Measurements from ENCODE around the gene R3HDM1.

Gene R3HDM1

DNA sequence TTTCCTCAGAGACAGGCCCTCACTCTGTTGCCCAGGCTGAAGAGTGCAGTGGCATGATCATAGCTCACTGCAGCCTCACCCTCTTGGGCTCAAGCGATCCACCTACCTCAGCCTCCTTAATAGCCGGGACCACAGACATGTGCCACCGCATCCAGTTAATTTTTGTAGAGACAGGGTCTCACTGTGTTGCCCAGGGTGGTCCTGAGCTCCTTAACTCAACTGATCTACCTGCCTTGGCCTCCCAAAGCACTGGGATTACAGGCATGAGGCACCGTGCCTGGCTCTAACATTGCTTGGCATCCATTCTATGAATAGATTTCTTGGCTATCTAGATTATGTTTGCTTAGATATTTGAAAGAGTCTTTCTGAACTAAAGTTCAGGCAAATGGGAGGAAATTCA lies 21.6 kb downstream of the R3HDM1 start:
- Mint-ChIP-seq H3K9me3 (peaks cover 6% of the 10 kb centered on the region), H3K4me1 (peaks cover 5% of the 10 kb centered on the region), H3K36me3 (ENCODE audit: low read depth) (peaks cover 29% of the 10 kb centered on the region), H3K4me3 (no peak overlapping the region), H3K27ac (no peak overlapping the region), H3K27me3 (ENCODE audit: low read depth) (no peaks in the 10 kb centered on the region)
- TF ChIP-seq, protein P1, sequence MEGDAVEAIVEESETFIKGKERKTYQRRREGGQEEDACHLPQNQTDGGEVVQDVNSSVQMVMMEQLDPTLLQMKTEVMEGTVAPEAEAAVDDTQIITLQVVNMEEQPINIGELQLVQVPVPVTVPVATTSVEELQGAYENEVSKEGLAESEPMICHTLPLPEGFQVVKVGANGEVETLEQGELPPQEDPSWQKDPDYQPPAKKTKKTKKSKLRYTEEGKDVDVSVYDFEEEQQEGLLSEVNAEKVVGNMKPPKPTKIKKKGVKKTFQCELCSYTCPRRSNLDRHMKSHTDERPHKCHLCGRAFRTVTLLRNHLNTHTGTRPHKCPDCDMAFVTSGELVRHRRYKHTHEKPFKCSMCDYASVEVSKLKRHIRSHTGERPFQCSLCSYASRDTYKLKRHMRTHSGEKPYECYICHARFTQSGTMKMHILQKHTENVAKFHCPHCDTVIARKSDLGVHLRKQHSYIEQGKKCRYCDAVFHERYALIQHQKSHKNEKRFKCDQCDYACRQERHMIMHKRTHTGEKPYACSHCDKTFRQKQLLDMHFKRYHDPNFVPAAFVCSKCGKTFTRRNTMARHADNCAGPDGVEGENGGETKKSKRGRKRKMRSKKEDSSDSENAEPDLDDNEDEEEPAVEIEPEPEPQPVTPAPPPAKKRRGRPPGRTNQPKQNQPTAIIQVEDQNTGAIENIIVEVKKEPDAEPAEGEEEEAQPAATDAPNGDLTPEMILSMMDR (IDR thresholded peaks at IDR 0.05; ENCODE audit: unreplicated experiment in 3 of 3): no peak

DNA sequence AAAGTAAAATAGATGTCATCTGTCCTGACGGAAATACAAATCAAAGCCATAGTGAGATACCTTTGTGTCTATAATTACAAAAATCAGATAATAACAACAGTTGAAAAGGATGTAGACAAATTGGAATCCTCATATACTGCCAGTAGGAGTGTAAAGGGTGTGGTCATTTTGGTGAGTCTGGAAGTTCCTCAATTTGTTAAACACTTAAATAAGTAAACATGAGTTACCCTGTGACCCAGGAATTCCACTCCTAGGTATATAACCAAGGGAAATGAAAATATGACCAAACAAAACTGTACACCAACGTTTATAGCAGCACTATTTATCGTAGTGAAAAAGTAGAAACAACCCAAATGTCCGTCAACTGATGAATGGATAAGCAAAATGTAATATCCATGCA lies 24.0 kb downstream of the R3HDM1 start:
- no peak overlapping the region for H3K4me3 Mint-ChIP-seq
- H3K27ac Mint-ChIP-seq: no peak overlapping the region
- peaks cover 6% of the 10 kb centered on the region for H3K9me3 Mint-ChIP-seq
- H3K4me1 Mint-ChIP-seq: peaks cover 5% of the 10 kb centered on the region
- H3K36me3 Mint-ChIP-seq (ENCODE audit: low read depth): peaks cover 29% of the 10 kb centered on the region
- H3K27me3 Mint-ChIP-seq (ENCODE audit: low read depth): no peaks in the 10 kb centered on the region
- TF ChIP-seq, protein P1 (IDR thresholded peaks at IDR 0.05; ENCODE audit: unreplicated experiment in 3 of 3): no peak

DNA sequence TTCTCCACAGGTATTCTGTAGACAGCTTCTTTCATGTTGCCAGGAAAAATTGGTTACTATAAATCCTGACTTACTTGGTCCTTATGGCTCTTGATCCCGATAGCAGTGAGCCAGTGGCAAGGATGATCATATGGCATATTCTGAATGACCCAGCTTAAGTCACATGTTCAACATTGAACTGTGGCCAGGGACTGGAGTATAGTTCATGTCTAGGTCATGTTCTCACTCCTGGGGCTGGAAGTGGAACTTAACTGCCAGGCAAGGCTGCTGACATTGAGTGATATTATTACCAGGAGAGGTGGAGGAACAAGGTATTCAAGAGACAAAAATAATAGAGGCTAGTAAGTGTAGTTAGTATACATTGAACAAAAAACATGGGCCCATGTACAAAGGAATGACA lies 26.2 kb downstream of the R3HDM1 start:
- H3K4me1 Mint-ChIP-seq: peaks cover 5% of the 10 kb centered on the region

DNA sequence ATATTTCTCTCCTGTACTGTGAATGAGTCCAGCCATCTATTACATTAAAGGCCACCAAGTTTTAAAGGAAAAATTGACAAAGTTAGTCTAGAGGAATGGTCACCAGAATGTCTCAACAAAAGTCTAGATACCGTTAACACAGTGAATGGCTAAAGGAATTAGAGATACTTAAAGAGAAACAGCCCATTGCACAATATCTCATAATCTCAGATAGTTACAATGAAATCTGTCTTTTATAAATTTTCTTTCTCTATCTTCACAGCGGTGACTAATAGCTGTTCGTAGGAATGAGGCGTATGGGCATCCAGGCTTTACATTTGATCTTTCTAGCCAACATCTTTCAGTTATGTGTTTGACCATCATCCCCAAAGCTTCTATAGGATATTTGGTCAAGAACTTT lies 30.6 kb downstream of the R3HDM1 start:
- H3K4me3 Mint-ChIP-seq: no peak overlapping the region
- TF ChIP-seq, protein P1 (IDR thresholded peaks at IDR 0.05; ENCODE audit: unreplicated experiment in 3 of 3): no peak
- peaks cover 14% of the 10 kb centered on the region for H3K36me3 Mint-ChIP-seq (ENCODE audit: low read depth)
- H3K9me3 Mint-ChIP-seq: no peaks in the 10 kb centered on the region
- H3K27ac Mint-ChIP-seq: no peak overlapping the region
- peaks cover 5% of the 10 kb centered on the region for H3K4me1 Mint-ChIP-seq
- H3K27me3 Mint-ChIP-seq (ENCODE audit: low read depth): no peaks in the 10 kb centered on the region

More for the DNA sequence above, 26.2 kb downstream of the R3HDM1 start:
- Mint-ChIP-seq H3K4me3 (no peak overlapping the region), H3K36me3 (ENCODE audit: low read depth) (peaks cover 31% of the 10 kb centered on the region), H3K27ac (no peak overlapping the region), H3K27me3 (ENCODE audit: low read depth) (no peaks in the 10 kb centered on the region), H3K9me3 (peaks cover 6% of the 10 kb centered on the region)
- TF ChIP-seq, protein P1 (IDR thresholded peaks at IDR 0.05; ENCODE audit: unreplicated experiment in 3 of 3): no peak

DNA sequence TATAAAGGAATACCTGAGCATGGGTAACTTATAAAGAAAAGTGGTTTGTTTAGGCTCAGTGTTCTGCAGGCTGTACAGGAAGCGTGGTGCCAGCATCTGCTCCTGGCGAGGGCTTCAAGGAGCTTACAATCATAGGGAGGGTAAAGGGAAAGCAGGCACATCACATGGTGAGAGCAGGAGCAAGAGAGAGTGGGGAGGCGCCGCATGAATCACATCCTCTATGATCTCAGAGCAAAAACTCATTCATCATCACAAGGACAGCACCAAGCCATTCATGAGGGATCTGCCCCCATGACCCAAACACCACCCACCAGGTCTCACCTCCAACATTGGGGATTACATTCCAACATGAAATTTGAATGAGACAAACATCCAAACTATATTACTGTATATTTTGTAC lies 32.5 kb downstream of the R3HDM1 start:
- TF ChIP-seq, protein P1 (IDR thresholded peaks at IDR 0.05; ENCODE audit: unreplicated experiment in 3 of 3): no peak
- H3K4me3 Mint-ChIP-seq: no peak overlapping the region
- H3K4me1 Mint-ChIP-seq: no peaks in the 10 kb centered on the region
- H3K27ac Mint-ChIP-seq: no peak overlapping the region
- H3K36me3 Mint-ChIP-seq (ENCODE audit: low read depth): peaks cover 13% of the 10 kb centered on the region
- H3K27me3 Mint-ChIP-seq (ENCODE audit: low read depth): no peaks in the 10 kb centered on the region
- no peaks in the 10 kb centered on the region for H3K9me3 Mint-ChIP-seq

DNA sequence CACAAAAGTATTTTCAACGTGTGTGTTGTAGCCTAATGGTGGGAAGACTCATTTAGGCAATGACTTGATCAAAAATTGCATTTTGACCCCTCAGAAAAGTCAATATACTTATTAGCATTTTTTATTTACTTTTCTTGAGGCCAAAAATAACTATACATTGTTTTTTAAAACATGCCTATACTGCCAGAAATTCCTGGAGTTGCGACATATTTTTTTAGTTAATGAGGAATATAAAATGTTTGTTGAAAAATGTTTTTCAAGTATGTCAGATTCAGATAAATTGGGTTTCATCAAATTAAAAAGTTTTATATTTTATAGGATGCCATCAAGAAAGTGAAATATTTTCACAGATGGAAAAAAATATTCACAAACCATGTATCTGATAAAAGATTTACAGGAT lies 39.6 kb downstream of the R3HDM1 start:
- Mint-ChIP-seq H3K27me3 (ENCODE audit: low read depth) (no peaks in the 10 kb centered on the region), H3K9me3 (no peaks in the 10 kb centered on the region), H3K4me3 (no peak overlapping the region), H3K36me3 (ENCODE audit: low read depth) (peaks cover 15% of the 10 kb centered on the region), H3K27ac (no peak overlapping the region), H3K4me1 (no peaks in the 10 kb centered on the region)
- TF ChIP-seq, protein P1 (IDR thresholded peaks at IDR 0.05; ENCODE audit: unreplicated experiment in 3 of 3): no peak

All from nephron (organoid).